Esophagus muscularis mucosa (tissue), 4 donors: ENCODE data around the gene KLC4.

Experiments
- CTCF ChIP-seq, 3 experiments: fragments of 200-600 bp in 2 of 3; fragments of 450-650 bp in 1 of 3; sonication (generic) in 2 of 3; IDR thresholded peaks; one replicate each; pipeline ENCODE4 v1.5.1; 2017 to 2019; ENCODE audit warnings: antibody characterized with exemption in 3 of 3, mild to moderate bottlenecking in 2 of 3, moderate library complexity in 1 of 3
- EP300 ChIP-seq: sonication (generic); formaldehyde crosslinking; IDR thresholded peaks from one replicate; pipeline ENCODE4 v1.6.1; 2017; ENCODE audit warnings: antibody characterized with exemption
- POLR2A ChIP-seq: fragments of 450-650 bp; IDR thresholded peaks from one replicate; pipeline ENCODE4 v1.6.1; 2017; ENCODE audit warnings: antibody characterized with exemption, moderate library complexity, mild to moderate bottlenecking, low read depth
- POLR2AphosphoS5 ChIP-seq, 2 donors: sonication (generic); formaldehyde crosslinking; IDR thresholded peaks; one replicate each; pipeline ENCODE4 v1.6.1; 2017; ENCODE audit warnings: antibody characterized with exemption in 2 of 2

- TF ChIP-seq CTCF (IDR thresholded peaks at IDR 0.05) (no peak), POLR2AphosphoS5 (IDR thresholded peaks at IDR 0.05) (no peak), POLR2A (no peak), EP300 (no peak)
Measured at GRCh38 chr6:43062818-43063217, 3.4 kb downstream of the KLC4 start.
